Dendritic cell treated with granulocyte-macrophage colony-stimulating factor and Interleukin-4, amounts not matched to agents 40 ng/mL and 50 ng/mL, for 4 days (primary cell): ENCODE data around the gene ATP9B.

Source experiments
- H3K27ac Mint-ChIP-seq: one replicate; pipeline ENCODE4 v1.8.0; 2022; ENCODE audit warnings: mild to moderate bottlenecking, mixed read lengths
- H3K27me3 Mint-ChIP-seq: one replicate; pipeline ENCODE4 v1.8.0; 2022; ENCODE audit warnings: mild to moderate bottlenecking, mixed read lengths
- H3K36me3 Mint-ChIP-seq: one replicate; pipeline ENCODE4 v1.8.0; 2022; ENCODE audit warnings: low read depth, mixed read lengths
- H3K4me1 Mint-ChIP-seq: one replicate; pipeline ENCODE4 v1.8.0; 2022; ENCODE audit warnings: low read depth, mixed read lengths
- H3K4me3 Mint-ChIP-seq: one replicate; pipeline ENCODE4 v1.8.0; 2022; ENCODE audit warnings: mild to moderate bottlenecking, moderate library complexity, mixed read lengths
- H3K9me3 Mint-ChIP-seq: one replicate; pipeline ENCODE4 v1.8.0; 2022; ENCODE audit warnings: mixed read lengths
- intact Hi-C: fragments of 100-400 bp; cut with micrococcal nuclease; formaldehyde crosslinking; loops from one replicate; pipeline ENCODE4 v1.15.0; 2022

ATP9B gene

GRCh38 chr18:79068937-79069716 lies at the start of gene ATP9B:
TSS of gene ATP9B (plus strand) at chr18:79069394. CDS start at chr18:79069411, 17 bp downstream.
- Mint-ChIP-seq H3K4me3 (peak within 1 kb of the TSS; percentile 67), H3K36me3 (peaks cover 16% of the 10 kb centered on the region), H3K27ac (peak within 1 kb of the TSS; percentile 82), H3K27me3 (peaks cover 23% of the 10 kb centered on the region), H3K9me3 (peaks cover 34% of the 10 kb centered on the region), H3K4me1 (peaks cover 22% of the 10 kb centered on the region)
- intact Hi-C loops, result loop anchor here (10.0 kb wide), 1 partner anchor 146 kb away; no protein-coding TSS in a partner anchor

DNA sequence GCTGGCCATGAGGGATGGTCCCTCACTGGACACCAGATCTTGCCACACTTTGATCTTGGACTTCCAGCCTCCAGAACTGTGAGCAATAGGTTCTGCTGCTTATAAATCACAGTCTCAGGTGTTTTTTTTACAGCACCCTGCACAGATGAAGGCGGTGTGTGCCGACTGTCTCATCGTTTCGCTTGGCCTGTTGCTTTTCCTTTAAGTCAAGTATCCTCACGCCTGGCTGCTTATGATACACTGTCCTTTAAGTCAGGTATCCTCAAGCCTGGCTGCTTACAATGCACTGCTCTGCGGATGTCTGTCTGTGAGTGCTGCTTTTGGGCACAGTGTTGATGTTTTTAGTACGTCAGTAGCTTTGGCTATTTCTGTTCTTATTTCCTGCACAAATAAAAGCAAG lies 49.3 kb upstream of the ATP9B start:
- Mint-ChIP-seq H3K4me1 (no peaks in the 10 kb centered on the region), H3K27ac (no peak overlapping the region), H3K36me3 (no peaks in the 10 kb centered on the region), H3K9me3 (no peaks in the 10 kb centered on the region), H3K4me3 (no peak overlapping the region), H3K27me3 (no peaks in the 10 kb centered on the region)
- intact Hi-C loops, result no loop called here

DNA sequence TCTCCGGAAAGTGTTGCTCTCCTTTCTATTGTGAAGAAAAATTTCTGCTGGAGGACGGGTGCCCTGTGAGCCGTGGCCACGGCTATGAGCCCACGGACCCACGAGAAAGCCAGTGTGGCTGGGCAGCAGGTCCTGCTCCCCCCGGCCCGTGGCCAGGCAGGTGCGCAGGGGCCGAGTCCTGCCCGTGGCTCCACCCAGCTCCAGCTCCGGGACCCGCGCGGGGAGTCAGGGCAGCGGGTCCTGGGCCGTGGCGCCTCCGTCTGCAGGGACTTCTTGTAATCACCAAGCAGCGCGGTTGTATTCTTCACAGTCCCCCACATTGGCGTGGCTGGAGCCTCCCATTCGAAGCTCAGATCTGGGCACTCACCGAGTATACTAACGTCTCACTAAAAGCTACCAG lies 46.6 kb upstream of the ATP9B start:
- intact Hi-C loops, result no loop called here
- Mint-ChIP-seq H3K9me3 (no peaks in the 10 kb centered on the region), H3K27ac (no peak overlapping the region), H3K4me1 (no peaks in the 10 kb centered on the region), H3K27me3 (no peaks in the 10 kb centered on the region), H3K36me3 (no peaks in the 10 kb centered on the region), H3K4me3 (no peak overlapping the region)

DNA sequence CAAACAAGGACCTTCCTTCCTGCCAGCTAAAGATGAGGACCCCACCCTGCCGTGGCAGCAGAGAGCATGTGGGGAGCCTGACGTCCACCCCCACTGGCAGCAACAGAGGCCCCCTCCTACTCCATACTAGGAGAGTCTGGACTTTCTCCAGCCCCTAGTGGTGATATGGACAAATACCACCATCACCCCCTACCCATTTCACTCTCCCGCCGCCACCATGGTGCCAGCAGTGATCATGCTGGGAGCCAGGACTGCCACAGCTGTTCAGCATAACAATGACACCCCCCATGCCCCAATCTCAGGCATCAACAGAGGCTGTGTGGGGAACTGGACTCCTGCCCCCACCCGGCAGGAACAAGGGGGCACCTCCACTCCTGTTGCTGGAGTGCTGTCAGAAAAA lies 42.7 kb upstream of the ATP9B start:
- H3K27me3 Mint-ChIP-seq, result no peaks in the 10 kb centered on the region
- H3K4me1 Mint-ChIP-seq, result no peaks in the 10 kb centered on the region
- H3K27ac Mint-ChIP-seq, result no peak overlapping the region
- H3K4me3 Mint-ChIP-seq, result no peak overlapping the region
- intact Hi-C loops, result no loop called here
- no peaks in the 10 kb centered on the region for H3K36me3 Mint-ChIP-seq
- peaks cover 17% of the 10 kb centered on the region for H3K9me3 Mint-ChIP-seq

- H3K27me3 Mint-ChIP-seq, result no peaks in the 10 kb centered on the region
- no peaks in the 10 kb centered on the region for H3K36me3 Mint-ChIP-seq
- H3K4me1 Mint-ChIP-seq, result no peaks in the 10 kb centered on the region
- intact Hi-C loops, result no loop called here
- no peak overlapping the region for H3K4me3 Mint-ChIP-seq
- H3K9me3 Mint-ChIP-seq, result peaks cover 24% of the 10 kb centered on the region
- no peak overlapping the region for H3K27ac Mint-ChIP-seq
Measured at GRCh38 chr18:79030680-79031079, 38.5 kb upstream of the ATP9B start.

DNA sequence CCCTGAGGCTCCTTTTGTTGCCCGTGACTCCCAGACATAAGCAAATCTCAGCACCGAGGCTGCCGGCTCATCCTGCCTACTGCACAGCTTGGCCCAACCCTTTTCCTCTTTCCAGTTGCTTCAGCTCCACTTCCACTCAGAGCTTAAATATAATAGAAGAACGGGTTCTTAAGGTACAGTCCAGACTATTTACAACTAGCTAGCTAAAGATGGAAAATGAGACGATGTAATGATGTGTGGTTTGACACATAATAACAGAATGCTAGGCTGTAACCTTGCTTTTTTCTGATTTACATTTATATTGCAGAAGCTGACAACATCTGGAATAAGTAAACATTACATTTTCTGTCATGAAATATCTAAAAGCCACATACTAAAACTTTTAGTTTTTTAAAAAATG lies 26.9 kb upstream of the ATP9B start:
- H3K4me1 Mint-ChIP-seq, result no peaks in the 10 kb centered on the region
- H3K27me3 Mint-ChIP-seq, result peaks cover 6% of the 10 kb centered on the region
- intact Hi-C loops, result no loop called here
- H3K4me3 Mint-ChIP-seq, result no peak overlapping the region
- peaks cover 23% of the 10 kb centered on the region for H3K9me3 Mint-ChIP-seq
- no peaks in the 10 kb centered on the region for H3K36me3 Mint-ChIP-seq
- no peak overlapping the region for H3K27ac Mint-ChIP-seq

- Mint-ChIP-seq H3K27ac (no peak overlapping the region), H3K4me3 (no peak overlapping the region), H3K36me3 (no peaks in the 10 kb centered on the region), H3K9me3 (peaks cover 15% of the 10 kb centered on the region), H3K4me1 (no peaks in the 10 kb centered on the region), H3K27me3 (peaks cover 6% of the 10 kb centered on the region)
- intact Hi-C loops, result no loop called here
Measured at GRCh38 chr18:79043288-79043687, 25.9 kb upstream of the ATP9B start.

DNA sequence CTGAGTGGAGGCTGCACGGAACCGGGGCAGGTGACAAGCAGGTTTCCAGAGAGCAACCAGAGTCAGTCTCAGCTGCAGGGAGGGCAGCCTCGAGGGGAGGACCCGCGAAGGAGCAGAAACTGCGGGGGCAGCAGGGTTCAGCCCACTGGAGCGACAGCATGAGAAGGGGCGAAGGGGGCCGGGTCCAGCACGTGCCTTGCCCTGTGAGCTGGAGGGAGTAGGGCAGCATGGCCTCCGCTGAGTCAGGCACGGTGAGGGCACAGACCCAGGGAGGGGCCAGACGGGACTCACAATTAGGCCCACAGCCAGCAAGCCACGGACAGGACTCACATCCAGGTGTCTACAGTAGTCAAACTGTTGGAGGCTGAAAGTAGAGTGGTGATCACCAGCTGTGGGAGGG lies 22.7 kb upstream of the ATP9B start:
- intact Hi-C loops, result no loop called here
- no peaks in the 10 kb centered on the region for H3K9me3 Mint-ChIP-seq
- no peak overlapping the region for H3K27ac Mint-ChIP-seq
- H3K4me1 Mint-ChIP-seq, result no peaks in the 10 kb centered on the region
- no peak overlapping the region for H3K4me3 Mint-ChIP-seq
- peaks cover 6% of the 10 kb centered on the region for H3K27me3 Mint-ChIP-seq
- H3K36me3 Mint-ChIP-seq, result no peaks in the 10 kb centered on the region

GRCh38 chr18:79047556-79048244 lies 21.5 kb upstream of the ATP9B start:
- Mint-ChIP-seq H3K36me3 (no peaks in the 10 kb centered on the region), H3K27me3 (peaks cover 6% of the 10 kb centered on the region), H3K27ac (no peak overlapping the region), H3K4me1 (no peaks in the 10 kb centered on the region), H3K4me3 (no peak overlapping the region), H3K9me3 (no peaks in the 10 kb centered on the region)
- intact Hi-C loops, result no loop called here

DNA sequence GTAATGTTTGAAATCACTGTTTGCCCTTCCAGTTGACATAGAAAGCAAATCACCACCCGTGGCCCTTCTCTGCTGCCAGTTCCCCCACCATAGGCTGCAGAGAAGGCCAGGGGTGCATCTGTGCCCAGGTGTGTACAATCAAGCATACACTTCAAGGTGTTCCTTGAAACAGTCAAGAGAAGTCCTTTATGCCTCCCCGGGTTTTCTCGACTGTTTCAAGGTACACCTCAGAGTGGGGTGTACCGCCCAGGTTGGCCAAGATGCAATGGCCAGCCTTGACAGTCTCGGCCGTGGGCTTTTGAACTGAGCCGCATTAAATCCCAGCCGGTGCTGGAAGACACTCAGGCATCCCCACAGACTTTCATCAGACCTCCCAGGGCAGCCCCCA lies 21.0 kb upstream of the ATP9B start:
- intact Hi-C loops, result no loop called here
- H3K36me3 Mint-ChIP-seq, result no peaks in the 10 kb centered on the region
- peaks cover 6% of the 10 kb centered on the region for H3K27me3 Mint-ChIP-seq
- H3K9me3 Mint-ChIP-seq, result no peaks in the 10 kb centered on the region
- no peak overlapping the region for H3K27ac Mint-ChIP-seq
- no peaks in the 10 kb centered on the region for H3K4me1 Mint-ChIP-seq
- H3K4me3 Mint-ChIP-seq, result no peak overlapping the region

DNA sequence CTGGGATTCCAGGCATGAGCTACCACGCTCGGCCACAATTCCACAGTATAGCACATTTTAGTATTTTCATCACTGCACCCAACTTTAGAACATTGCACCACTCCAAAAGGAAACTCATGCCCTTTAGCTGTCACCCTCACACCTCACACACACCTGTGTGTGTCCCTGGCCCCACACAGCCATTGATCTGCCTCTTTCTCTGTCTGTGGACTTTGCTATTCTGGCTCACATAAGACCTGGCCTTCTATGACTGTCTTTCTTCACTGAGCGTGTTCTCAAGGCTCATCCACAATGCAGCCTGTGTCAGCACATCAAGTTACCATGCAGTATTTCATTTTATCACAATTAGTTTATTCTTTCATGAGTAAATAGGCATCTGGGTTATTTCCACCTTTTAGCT lies 19.7 kb upstream of the ATP9B start:
- Mint-ChIP-seq H3K4me1 (no peaks in the 10 kb centered on the region), H3K9me3 (no peaks in the 10 kb centered on the region), H3K27ac (no peak overlapping the region), H3K36me3 (no peaks in the 10 kb centered on the region), H3K27me3 (peaks cover 10% of the 10 kb centered on the region), H3K4me3 (no peak overlapping the region)
- intact Hi-C loops, result no loop called here

DNA sequence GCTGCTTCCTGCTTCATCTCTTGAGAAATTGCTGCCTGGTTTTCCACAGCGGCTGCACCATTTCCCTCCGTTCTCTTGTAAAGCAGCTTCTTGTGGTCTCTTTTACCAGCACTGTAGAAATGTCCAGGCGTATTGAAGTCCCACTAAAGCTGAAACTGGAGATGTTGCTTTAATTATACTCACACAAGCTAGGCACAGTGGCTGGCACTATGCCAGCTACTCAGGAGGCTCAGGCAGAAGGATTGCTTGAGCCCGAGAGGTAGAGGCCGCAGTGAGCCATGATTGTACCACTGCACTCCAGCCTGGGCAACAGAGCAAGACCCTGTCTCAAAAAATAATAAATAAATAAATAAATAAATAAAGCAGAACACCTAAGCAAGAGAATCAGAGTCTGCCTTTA lies 19.2 kb upstream of the ATP9B start:
- intact Hi-C loops, result no loop called here
- H3K27me3 Mint-ChIP-seq, result peaks cover 13% of the 10 kb centered on the region
- H3K27ac Mint-ChIP-seq, result no peak overlapping the region
- no peaks in the 10 kb centered on the region for H3K36me3 Mint-ChIP-seq
- no peaks in the 10 kb centered on the region for H3K9me3 Mint-ChIP-seq
- no peak overlapping the region for H3K4me3 Mint-ChIP-seq
- H3K4me1 Mint-ChIP-seq, result no peaks in the 10 kb centered on the region

- H3K27ac Mint-ChIP-seq, result no peak overlapping the region
- H3K4me3 Mint-ChIP-seq, result no peak overlapping the region
- no peaks in the 10 kb centered on the region for H3K36me3 Mint-ChIP-seq
- intact Hi-C loops, result no loop called here
- H3K9me3 Mint-ChIP-seq, result no peaks in the 10 kb centered on the region
- peaks cover 10% of the 10 kb centered on the region for H3K27me3 Mint-ChIP-seq
- H3K4me1 Mint-ChIP-seq, result peaks cover 5% of the 10 kb centered on the region
Measured at GRCh38 chr18:79056827-79057367, 12.3 kb upstream of the ATP9B start.

DNA sequence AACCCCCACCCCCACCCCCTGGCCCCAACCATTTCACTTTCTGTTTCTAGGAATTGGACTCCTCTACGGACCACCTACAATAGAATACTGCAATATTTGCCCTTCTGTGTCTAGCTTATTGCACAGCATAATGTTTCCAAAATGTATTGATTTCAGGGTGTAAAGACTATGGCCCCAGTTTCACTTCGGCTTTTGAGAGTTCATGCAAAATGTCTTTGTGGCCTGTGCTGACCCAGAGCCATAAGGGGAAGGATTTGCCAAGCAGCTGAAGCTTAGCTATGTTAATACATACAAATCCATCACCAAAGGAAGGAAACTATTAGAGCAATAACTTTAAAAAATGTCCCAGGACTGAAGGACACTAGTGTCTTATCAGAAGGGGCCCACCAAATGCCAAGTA lies 11.2 kb upstream of the ATP9B start:
- Mint-ChIP-seq H3K9me3 (no peaks in the 10 kb centered on the region), H3K4me1 (peaks cover 5% of the 10 kb centered on the region), H3K27ac (no peak overlapping the region), H3K4me3 (no peak overlapping the region), H3K36me3 (no peaks in the 10 kb centered on the region), H3K27me3 (peaks cover 10% of the 10 kb centered on the region)
- intact Hi-C loops, result no loop called here
